ENCODE measurements around the gene PDE4D.

DNA sequence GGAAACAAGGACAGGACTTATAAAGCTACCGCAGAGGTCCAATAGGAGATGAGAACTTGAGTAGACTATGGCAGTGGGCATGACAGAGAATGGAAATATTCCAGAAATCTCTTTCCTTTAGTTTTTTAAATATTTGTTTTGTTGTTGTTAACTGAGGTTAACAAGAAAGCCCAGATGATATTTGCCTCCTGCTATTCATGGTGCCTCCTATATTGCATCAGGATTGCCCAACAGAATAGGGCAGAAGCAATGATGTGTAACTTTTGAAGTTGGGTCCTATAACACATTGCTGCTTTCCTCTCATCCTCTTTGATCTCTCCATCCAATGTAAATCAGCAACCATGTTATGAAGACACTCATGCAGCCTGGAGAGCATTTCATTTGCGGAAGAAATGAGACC is 42.8 kb downstream of the PDE4D start:
- TF ChIP-seq EZH2 (IDR thresholded peaks at IDR 0.05) (no peak), EZH2phosphoT487 (IDR thresholded peaks at IDR 0.05) (no peak)
- TF ChIP-seq, protein P1, sequence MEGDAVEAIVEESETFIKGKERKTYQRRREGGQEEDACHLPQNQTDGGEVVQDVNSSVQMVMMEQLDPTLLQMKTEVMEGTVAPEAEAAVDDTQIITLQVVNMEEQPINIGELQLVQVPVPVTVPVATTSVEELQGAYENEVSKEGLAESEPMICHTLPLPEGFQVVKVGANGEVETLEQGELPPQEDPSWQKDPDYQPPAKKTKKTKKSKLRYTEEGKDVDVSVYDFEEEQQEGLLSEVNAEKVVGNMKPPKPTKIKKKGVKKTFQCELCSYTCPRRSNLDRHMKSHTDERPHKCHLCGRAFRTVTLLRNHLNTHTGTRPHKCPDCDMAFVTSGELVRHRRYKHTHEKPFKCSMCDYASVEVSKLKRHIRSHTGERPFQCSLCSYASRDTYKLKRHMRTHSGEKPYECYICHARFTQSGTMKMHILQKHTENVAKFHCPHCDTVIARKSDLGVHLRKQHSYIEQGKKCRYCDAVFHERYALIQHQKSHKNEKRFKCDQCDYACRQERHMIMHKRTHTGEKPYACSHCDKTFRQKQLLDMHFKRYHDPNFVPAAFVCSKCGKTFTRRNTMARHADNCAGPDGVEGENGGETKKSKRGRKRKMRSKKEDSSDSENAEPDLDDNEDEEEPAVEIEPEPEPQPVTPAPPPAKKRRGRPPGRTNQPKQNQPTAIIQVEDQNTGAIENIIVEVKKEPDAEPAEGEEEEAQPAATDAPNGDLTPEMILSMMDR (IDR thresholded peaks at IDR 0.05), result no peak

Measured in neural progenitor cell (in vitro differentiated cells).